GM18868 (cell line): Measurements from ENCODE around the gene DOCK11.

Source experiments
- ATAC-seq: cut with Tn5 transposase; IDR thresholded peaks from one replicate; pipeline ENCODE4 v1.9.1; 2021; ENCODE audit warnings: mild to moderate bottlenecking, moderate library complexity; ENCODE audit not compliant: unreplicated experiment

DOCK11 gene

GRCh38 chrX:118528071-118528737 lies 32.6 kb downstream of the DOCK11 start:
- peak; percentile 76 for ATAC-seq

GRCh38 chrX:118530219-118530911 lies 34.8 kb downstream of the DOCK11 start:
- no peak for ATAC-seq

- no peak for ATAC-seq
Measured at GRCh38 chrX:118534716-118535493, 39.3 kb downstream of the DOCK11 start.

GRCh38 chrX:118536204-118536603 lies 40.6 kb downstream of the DOCK11 start:
- peak; percentile 78 for ATAC-seq

GRCh38 chrX:118536687-118537461 lies 41.3 kb downstream of the DOCK11 start:
- ATAC-seq: peak; percentile 60

GRCh38 chrX:118538386-118538785 lies 42.8 kb downstream of the DOCK11 start:
- no peak for ATAC-seq

GRCh38 chrX:118540342-118540741 lies 44.7 kb downstream of the DOCK11 start:
- ATAC-seq: no peak

GRCh38 chrX:118541482-118541881 lies 45.9 kb downstream of the DOCK11 start:
- ATAC-seq: no peak

- ATAC-seq: no peak
Measured at GRCh38 chrX:118545510-118545909, 49.9 kb downstream of the DOCK11 start.

GRCh38 chrX:118548841-118549240 lies 53.2 kb downstream of the DOCK11 start:
- no peak for ATAC-seq

GRCh38 chrX:118550792-118551191 lies 55.2 kb downstream of the DOCK11 start:
- ATAC-seq: no peak

- no peak for ATAC-seq
Measured at GRCh38 chrX:118551426-118551825, 55.8 kb downstream of the DOCK11 start.

- no peak for ATAC-seq
Measured at GRCh38 chrX:118552121-118552900, 56.7 kb downstream of the DOCK11 start.

- ATAC-seq: no peak
Measured at GRCh38 chrX:118553042-118553710, 57.6 kb downstream of the DOCK11 start.

- no peak for ATAC-seq
Measured at GRCh38 chrX:118554511-118554910, 58.9 kb downstream of the DOCK11 start.

- no peak for ATAC-seq
Measured at GRCh38 chrX:118558926-118559325, 63.3 kb downstream of the DOCK11 start.

GRCh38 chrX:118560489-118560888 lies 64.9 kb downstream of the DOCK11 start:
- no peak for ATAC-seq

GRCh38 chrX:118562582-118563164 lies 67.1 kb downstream of the DOCK11 start:
- ATAC-seq: no peak

- no peak for ATAC-seq
Measured at GRCh38 chrX:118564498-118564897, 68.9 kb downstream of the DOCK11 start.
